ENCODE data around the gene BSN.

The BSN gene

GRCh38 chr3:49629451-49629850, 75.2 kb downstream of the BSN start:
- Histone ChIP-seq H3K27me3 (ENCODE audit: insufficient read depth, poor library complexity, severe bottlenecking) (no peaks in the 10 kb centered on the region), H3K9me3 (ENCODE audit: severe bottlenecking) (no peaks in the 10 kb centered on the region), H3K4me3 (ENCODE audit: severe bottlenecking) (no peak overlapping the region), H3K27ac (ENCODE audit: poor library complexity, severe bottlenecking) (no peak overlapping the region), H3K4me1 (ENCODE audit: insufficient read depth, poor library complexity, severe bottlenecking) (peaks cover 4% of the 10 kb centered on the region), H3K36me3 (ENCODE audit: low read depth) (no peaks in the 10 kb centered on the region)
- no peak for DNase-seq (ENCODE audit: low spot score)
- no peak for TF ChIP-seq CTCF (IDR thresholded peaks at IDR 0.05; ENCODE audit: poor library complexity, severe bottlenecking)
- no peak for ATAC-seq (ENCODE audit: low read depth)

GRCh38 chr3:49629866-49630265, 75.6 kb downstream of the BSN start:
- no peaks in the 10 kb centered on the region for H3K36me3 ChIP-seq (ENCODE audit: low read depth)
- H3K27ac ChIP-seq (ENCODE audit: poor library complexity, severe bottlenecking) = no peak overlapping the region
- no peak for ATAC-seq (ENCODE audit: low read depth)
- H3K4me1 ChIP-seq (ENCODE audit: insufficient read depth, poor library complexity, severe bottlenecking) = peaks cover 4% of the 10 kb centered on the region
- TF ChIP-seq CTCF (IDR thresholded peaks at IDR 0.05; ENCODE audit: poor library complexity, severe bottlenecking) = no peak
- H3K4me3 ChIP-seq (ENCODE audit: severe bottlenecking) = no peak overlapping the region
- H3K27me3 ChIP-seq (ENCODE audit: insufficient read depth, poor library complexity, severe bottlenecking) = no peaks in the 10 kb centered on the region
- DNase-seq (ENCODE audit: low spot score) = no peak
- no peaks in the 10 kb centered on the region for H3K9me3 ChIP-seq (ENCODE audit: severe bottlenecking)

- no peak overlapping the region for H3K27ac ChIP-seq (ENCODE audit: poor library complexity, severe bottlenecking)
- H3K4me3 ChIP-seq (ENCODE audit: severe bottlenecking) = no peak overlapping the region
Measured at GRCh38 chr3:49630784-49631183, 76.5 kb downstream of the BSN start.

GRCh38 chr3:49634736-49635135, 80.5 kb downstream of the BSN start:
- no peak for ATAC-seq (ENCODE audit: low read depth)
- Histone ChIP-seq H3K4me1 (ENCODE audit: insufficient read depth, poor library complexity, severe bottlenecking) (peaks cover 25% of the 10 kb centered on the region), H3K9me3 (ENCODE audit: severe bottlenecking) (no peaks in the 10 kb centered on the region), H3K27me3 (ENCODE audit: insufficient read depth, poor library complexity, severe bottlenecking) (no peaks in the 10 kb centered on the region), H3K27ac (ENCODE audit: poor library complexity, severe bottlenecking) (no peak overlapping the region), H3K36me3 (ENCODE audit: low read depth) (no peaks in the 10 kb centered on the region), H3K4me3 (ENCODE audit: severe bottlenecking) (no peak overlapping the region)
- no peak for TF ChIP-seq CTCF (IDR thresholded peaks at IDR 0.05; ENCODE audit: poor library complexity, severe bottlenecking)
- no peak for DNase-seq (ENCODE audit: low spot score)

More at GRCh38 chr3:49630784-49631183, 76.5 kb downstream of the BSN start:
- no peaks in the 10 kb centered on the region for H3K36me3 ChIP-seq (ENCODE audit: low read depth)
- no peaks in the 10 kb centered on the region for H3K9me3 ChIP-seq (ENCODE audit: severe bottlenecking)
- H3K4me1 ChIP-seq (ENCODE audit: insufficient read depth, poor library complexity, severe bottlenecking) = peaks cover 4% of the 10 kb centered on the region
- DNase-seq (ENCODE audit: low spot score) = no peak
- no peaks in the 10 kb centered on the region for H3K27me3 ChIP-seq (ENCODE audit: insufficient read depth, poor library complexity, severe bottlenecking)
- ATAC-seq (ENCODE audit: low read depth) = no peak
- no peak for TF ChIP-seq CTCF (IDR thresholded peaks at IDR 0.05; ENCODE audit: poor library complexity, severe bottlenecking)

GRCh38 chr3:49636883-49637609, 82.8 kb downstream of the BSN start:
- DNase-seq (ENCODE audit: low spot score) (no peak), ATAC-seq (ENCODE audit: low read depth) (peak; percentile 67)
- Histone ChIP-seq H3K27ac (ENCODE audit: poor library complexity, severe bottlenecking) (peak overlapping the region; percentile 56), H3K4me1 (ENCODE audit: insufficient read depth, poor library complexity, severe bottlenecking) (peaks cover 21% of the 10 kb centered on the region), H3K36me3 (ENCODE audit: low read depth) (no peaks in the 10 kb centered on the region), H3K4me3 (ENCODE audit: severe bottlenecking) (no peak overlapping the region), H3K27me3 (ENCODE audit: insufficient read depth, poor library complexity, severe bottlenecking) (no peaks in the 10 kb centered on the region), H3K9me3 (ENCODE audit: severe bottlenecking) (no peaks in the 10 kb centered on the region)
- no peak for TF ChIP-seq CTCF (IDR thresholded peaks at IDR 0.05; ENCODE audit: poor library complexity, severe bottlenecking)
